Nephron (organoid): ENCODE measurements around the gene MGAT3.

Experiments
- H3K27ac Mint-ChIP-seq, 3 experiments: 2 replicates each; pipeline ENCODE4 v1.8.0; 2020; ENCODE audit warnings: mixed read lengths in 3 of 3, mild to moderate bottlenecking in 2 of 3, moderate library complexity in 1 of 3
- H3K27me3 Mint-ChIP-seq: 2 replicates; pipeline ENCODE4 v1.8.0; 2021; ENCODE audit warnings: low read depth, mild to moderate bottlenecking, moderate library complexity, mixed read lengths
- H3K36me3 Mint-ChIP-seq: 2 replicates; pipeline ENCODE4 v1.8.0; 2020; ENCODE audit warnings: low read depth, mixed read lengths
- H3K4me1 Mint-ChIP-seq: 2 replicates; pipeline ENCODE4 v1.8.0; 2020; ENCODE audit warnings: mixed read lengths
- H3K4me3 Mint-ChIP-seq, 3 experiments: 2 replicates each; pipeline ENCODE4 v1.8.0; 2020; ENCODE audit warnings: mild to moderate bottlenecking in 3 of 3, mixed read lengths in 3 of 3, moderate library complexity in 2 of 3
- H3K9me3 Mint-ChIP-seq: 2 replicates; pipeline ENCODE4 v1.8.0; 2020; ENCODE audit warnings: mixed read lengths
- TF ChIP-seq, protein P1 (sequence below), 3 experiments: fragments of 200-600 bp; sonication (generic); IDR thresholded peaks; one replicate each; pipeline ENCODE4 v1.5.0; 2021; ENCODE audit warnings: antibody characterized with exemption in 3 of 3; ENCODE audit not compliant: unreplicated experiment in 3 of 3

The MGAT3 gene

DNA sequence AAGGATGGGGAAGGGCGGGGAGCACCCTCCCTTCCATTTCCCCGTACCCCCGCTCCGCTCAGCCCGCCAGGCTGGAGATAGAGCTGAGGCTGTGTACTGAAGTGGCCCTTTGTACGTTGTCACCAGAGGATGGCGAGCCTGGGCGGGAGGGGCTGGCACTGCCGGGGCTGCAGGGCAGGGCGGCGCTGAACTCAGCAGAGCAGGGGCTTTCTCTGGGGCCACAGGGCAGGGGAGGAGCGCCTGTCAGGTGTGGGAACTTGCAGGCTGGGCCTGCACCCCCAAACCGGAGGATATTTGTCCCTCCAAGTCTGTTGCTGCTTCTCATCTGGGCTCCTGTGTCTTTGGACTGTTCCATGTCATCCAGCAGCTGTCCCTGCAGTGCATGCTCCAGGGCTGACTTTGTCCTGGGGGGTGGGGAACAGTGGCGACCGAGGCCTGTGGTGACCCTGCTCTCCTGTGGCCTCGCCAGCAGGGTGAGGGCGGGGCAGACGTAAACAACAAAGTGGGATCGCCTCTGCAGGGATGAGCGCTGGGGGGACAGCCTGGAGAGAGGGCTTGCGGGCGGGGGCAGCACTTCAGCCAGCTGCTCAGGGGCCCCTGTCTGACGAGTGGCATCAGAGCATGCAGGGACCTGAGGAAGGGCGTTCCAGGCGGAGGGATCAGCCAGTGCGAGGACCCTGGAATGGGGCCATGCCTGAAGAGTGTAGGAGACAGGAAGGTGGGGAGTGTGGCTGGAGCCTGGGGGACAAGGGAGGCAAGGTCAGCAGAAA lies 13.1 kb downstream of the MGAT3 start:
- peaks cover 55% of the 10 kb centered on the region for H3K4me1 Mint-ChIP-seq
- H3K27me3 Mint-ChIP-seq = peaks cover 3% of the 10 kb centered on the region
- H3K36me3 Mint-ChIP-seq = no peaks in the 10 kb centered on the region
- peak overlapping the region; percentile 96 to 98 (median 97) for H3K27ac Mint-ChIP-seq
- TF ChIP-seq, protein P1, sequence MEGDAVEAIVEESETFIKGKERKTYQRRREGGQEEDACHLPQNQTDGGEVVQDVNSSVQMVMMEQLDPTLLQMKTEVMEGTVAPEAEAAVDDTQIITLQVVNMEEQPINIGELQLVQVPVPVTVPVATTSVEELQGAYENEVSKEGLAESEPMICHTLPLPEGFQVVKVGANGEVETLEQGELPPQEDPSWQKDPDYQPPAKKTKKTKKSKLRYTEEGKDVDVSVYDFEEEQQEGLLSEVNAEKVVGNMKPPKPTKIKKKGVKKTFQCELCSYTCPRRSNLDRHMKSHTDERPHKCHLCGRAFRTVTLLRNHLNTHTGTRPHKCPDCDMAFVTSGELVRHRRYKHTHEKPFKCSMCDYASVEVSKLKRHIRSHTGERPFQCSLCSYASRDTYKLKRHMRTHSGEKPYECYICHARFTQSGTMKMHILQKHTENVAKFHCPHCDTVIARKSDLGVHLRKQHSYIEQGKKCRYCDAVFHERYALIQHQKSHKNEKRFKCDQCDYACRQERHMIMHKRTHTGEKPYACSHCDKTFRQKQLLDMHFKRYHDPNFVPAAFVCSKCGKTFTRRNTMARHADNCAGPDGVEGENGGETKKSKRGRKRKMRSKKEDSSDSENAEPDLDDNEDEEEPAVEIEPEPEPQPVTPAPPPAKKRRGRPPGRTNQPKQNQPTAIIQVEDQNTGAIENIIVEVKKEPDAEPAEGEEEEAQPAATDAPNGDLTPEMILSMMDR (IDR thresholded peaks at IDR 0.05; ENCODE audit: unreplicated experiment in 3 of 3) = no peak
- peak overlapping the region in 2 of 3 experiments; percentile 58 to 70 for H3K4me3 Mint-ChIP-seq
- H3K9me3 Mint-ChIP-seq = no peaks in the 10 kb centered on the region

DNA sequence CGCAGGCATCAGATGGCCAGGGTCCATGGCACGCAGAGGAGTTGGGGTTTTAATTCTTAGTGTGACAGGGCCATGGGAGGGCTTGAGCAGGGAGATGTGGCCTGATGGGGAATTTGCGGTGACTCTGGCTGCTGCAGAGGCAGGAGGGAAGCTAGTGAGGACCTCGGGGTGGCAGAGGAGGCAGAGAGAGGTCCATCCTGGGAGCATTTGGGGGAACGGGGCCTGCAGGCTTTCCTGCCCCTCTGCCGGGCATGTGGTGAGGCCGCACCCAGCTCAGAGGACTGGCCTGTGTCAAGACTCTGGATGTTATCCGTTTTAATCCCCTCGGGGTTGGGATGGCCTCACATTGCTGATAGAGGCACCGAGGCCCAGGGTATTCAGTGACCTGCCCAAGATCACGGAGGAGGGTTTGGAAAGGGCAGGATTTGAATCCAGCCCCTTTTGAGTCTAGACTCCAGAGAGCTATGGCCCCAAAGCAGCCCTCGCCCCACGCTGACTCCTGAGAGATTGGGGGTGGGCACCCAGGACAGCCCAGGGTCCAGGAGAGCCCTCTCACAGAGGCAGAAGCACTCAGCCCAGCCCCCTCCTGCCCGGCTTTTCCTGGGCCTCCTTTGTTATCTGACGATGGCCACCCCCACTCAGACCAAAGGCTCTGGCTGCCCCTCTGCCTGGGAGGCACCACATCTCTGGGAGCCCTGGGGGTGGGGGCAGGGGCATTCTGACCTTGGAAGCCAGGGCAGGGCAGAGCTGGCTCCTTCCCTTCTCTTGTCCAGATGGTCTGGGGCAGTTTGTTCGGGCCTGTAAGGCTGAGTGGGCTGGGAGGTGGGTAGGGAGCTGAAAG lies 13.9 kb downstream of the MGAT3 start:
- Mint-ChIP-seq H3K9me3 (no peaks in the 10 kb centered on the region), H3K36me3 (no peaks in the 10 kb centered on the region), H3K27ac (peak overlapping the region; percentile 96 to 98 (median 97)), H3K27me3 (peaks cover 3% of the 10 kb centered on the region), H3K4me3 (peak overlapping the region in 2 of 3 experiments; percentile 58 to 76), H3K4me1 (peaks cover 63% of the 10 kb centered on the region)
- TF ChIP-seq, protein P1 (IDR thresholded peaks at IDR 0.05; ENCODE audit: unreplicated experiment in 3 of 3) = no peak

DNA sequence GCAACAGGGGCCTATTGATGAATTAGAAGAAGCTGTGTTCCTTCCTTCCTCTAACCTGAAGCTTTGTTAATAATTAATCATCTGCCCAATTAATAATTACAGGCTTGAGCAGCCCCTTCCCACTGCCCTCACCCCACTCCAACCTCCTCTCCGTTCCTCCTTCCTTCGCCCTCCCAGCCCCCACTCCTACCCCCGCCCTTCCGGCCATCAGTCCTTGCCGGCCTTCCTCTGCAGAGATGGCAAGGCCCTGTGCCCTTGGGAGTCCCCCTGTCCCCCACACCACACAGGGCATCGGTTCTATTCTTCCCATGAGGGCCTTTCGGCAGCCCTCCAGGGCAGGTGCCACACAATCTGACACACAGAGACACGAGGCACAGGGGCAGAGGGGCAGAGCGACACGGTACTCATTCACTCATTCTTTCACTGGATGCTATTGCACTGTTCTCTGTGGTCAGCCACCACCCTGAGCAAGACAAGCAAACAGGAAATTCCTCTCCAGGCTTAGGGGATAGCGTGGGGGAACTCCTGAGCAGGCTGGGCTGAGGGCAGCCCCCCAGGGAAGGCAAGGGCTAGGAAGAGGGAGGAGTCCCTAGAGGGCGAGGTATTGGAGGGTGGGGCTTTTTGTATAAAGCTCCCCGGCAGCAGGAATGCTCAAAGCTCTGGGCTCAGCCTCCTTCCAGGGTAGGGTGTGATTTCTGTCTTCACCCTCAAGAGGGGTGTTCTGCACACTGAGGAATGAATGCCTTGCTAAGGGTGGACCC lies 14.7 kb downstream of the MGAT3 start:
- H3K36me3 Mint-ChIP-seq = no peaks in the 10 kb centered on the region
- no peaks in the 10 kb centered on the region for H3K9me3 Mint-ChIP-seq
- TF ChIP-seq, protein P1 (IDR thresholded peaks at IDR 0.05; ENCODE audit: unreplicated experiment in 3 of 3) = no peak
- peaks cover 70% of the 10 kb centered on the region for H3K4me1 Mint-ChIP-seq
- H3K27ac Mint-ChIP-seq = peak overlapping the region; percentile 96 to 98 (median 97)
- H3K4me3 Mint-ChIP-seq = peak overlapping the region; percentile 26 to 76 (median 58)
- peaks cover 3% of the 10 kb centered on the region for H3K27me3 Mint-ChIP-seq

DNA sequence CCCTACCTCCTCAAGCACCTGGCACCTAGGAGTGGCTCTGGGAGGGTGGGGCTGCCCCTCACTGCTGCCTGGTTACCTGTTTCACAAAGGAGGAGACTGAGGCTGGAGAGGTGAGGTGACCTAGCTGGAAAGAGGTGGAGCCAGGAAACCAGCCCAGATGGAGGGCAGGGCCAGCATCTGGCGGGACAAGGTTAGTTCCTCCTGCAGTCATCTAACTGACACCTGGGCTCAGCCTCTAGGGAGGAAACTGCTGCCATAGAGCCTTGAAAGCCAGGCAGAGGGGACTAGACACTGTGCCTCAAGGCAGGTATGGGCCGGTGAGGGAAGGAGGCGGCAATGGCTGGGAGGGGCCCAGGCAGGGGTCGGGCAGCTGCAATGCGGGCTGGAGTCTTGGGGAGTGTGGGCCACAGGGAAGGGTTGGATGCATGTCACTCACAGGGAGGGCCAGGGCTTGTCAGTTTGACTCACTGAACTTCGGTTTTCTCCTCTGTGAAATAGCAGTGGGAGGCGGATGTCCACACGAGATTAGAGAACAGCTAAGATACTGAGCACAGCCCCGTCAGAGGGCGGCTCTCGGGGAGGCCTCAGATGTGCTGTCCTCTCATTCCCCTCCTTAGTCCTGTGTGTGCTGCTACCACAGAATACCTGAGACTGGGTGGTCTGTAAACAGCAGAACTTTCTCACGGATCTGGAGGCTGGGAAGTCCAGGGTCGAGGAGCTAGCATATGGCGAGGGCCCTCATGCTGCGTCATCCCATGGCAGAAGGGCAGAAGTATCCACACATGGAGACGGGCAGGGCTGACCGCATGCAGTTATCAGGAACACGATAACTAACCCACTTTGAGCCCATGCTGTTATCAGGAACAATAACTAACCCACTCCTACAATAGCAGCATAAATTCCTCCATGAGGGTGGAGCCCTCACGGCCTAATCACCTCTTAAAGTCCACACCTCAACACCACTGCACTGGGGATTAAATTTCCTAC lies 16.1 kb downstream of the MGAT3 start:
- Mint-ChIP-seq H3K4me1 (peaks cover 69% of the 10 kb centered on the region), H3K27ac (peak overlapping the region; percentile 96 to 98 (median 97)), H3K27me3 (no peaks in the 10 kb centered on the region), H3K9me3 (no peaks in the 10 kb centered on the region), H3K4me3 (peak overlapping the region in 2 of 3 experiments; percentile 25 to 59), H3K36me3 (no peaks in the 10 kb centered on the region)
- TF ChIP-seq, protein P1 (IDR thresholded peaks at IDR 0.05; ENCODE audit: unreplicated experiment in 3 of 3) = no peak

DNA sequence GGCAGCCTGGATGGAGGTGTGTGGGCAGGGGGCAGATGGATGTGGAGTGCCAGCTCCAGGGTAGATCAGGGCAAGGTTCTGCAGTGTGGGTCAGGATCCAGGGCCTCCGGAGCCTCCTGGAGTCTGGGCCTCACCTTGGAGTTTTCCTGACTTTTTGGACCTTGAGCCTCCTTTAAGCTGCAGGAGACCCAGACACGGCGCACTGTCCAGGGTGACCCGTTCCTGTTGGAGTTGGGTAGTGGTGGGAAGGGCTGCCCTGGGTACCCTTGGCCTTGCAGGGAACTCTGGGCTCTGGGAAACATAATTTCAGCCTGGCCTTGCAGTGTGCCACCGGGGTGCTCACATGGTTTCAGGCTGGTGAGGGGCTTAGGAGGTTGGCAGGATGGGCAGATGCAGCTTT lies 17.0 kb downstream of the MGAT3 start:
- H3K27ac Mint-ChIP-seq = peak overlapping the region; percentile 61 to 98 (median 96)
- no peaks in the 10 kb centered on the region for H3K36me3 Mint-ChIP-seq
- H3K4me1 Mint-ChIP-seq = peaks cover 64% of the 10 kb centered on the region
- TF ChIP-seq, protein P1 (IDR thresholded peaks at IDR 0.05; ENCODE audit: unreplicated experiment in 3 of 3) = no peak
- H3K27me3 Mint-ChIP-seq = no peaks in the 10 kb centered on the region
- H3K4me3 Mint-ChIP-seq = no peak overlapping the region
- H3K9me3 Mint-ChIP-seq = no peaks in the 10 kb centered on the region
